ENCODE data around the gene FZD4.
A peak's percentile ranks its signal among the peaks of the same experiment; 100 is the strongest.

FZD4 gene

GRCh38 chr11:86955111-86955360, 159 bp downstream of the FZD4 start:
- peak overlapping the region; percentile 89 for H3K27ac ChIP-seq

GRCh38 chr11:86954269-86955110, 705 bp downstream of the FZD4 start:
- H3K27ac ChIP-seq, result peak overlapping the region; percentile 89
- DNase-seq (ENCODE audit: low spot score), result peak; percentile 6
- POLR2A ChIA-PET (ENCODE audit: low non-redundant PET), result interaction anchor here (0.6 kb wide), 1 partner anchor 229 kb away, joined by 6 read pairs; no protein-coding TSS in a partner anchor
- CTCF ChIA-PET, result interaction anchor here (0.8 to 1.3 kb wide), 2 partner anchors 15 to 29 kb away, joined by 3 to 7 read pairs; no protein-coding TSS in a partner anchor
- TF ChIP-seq, protein P1, sequence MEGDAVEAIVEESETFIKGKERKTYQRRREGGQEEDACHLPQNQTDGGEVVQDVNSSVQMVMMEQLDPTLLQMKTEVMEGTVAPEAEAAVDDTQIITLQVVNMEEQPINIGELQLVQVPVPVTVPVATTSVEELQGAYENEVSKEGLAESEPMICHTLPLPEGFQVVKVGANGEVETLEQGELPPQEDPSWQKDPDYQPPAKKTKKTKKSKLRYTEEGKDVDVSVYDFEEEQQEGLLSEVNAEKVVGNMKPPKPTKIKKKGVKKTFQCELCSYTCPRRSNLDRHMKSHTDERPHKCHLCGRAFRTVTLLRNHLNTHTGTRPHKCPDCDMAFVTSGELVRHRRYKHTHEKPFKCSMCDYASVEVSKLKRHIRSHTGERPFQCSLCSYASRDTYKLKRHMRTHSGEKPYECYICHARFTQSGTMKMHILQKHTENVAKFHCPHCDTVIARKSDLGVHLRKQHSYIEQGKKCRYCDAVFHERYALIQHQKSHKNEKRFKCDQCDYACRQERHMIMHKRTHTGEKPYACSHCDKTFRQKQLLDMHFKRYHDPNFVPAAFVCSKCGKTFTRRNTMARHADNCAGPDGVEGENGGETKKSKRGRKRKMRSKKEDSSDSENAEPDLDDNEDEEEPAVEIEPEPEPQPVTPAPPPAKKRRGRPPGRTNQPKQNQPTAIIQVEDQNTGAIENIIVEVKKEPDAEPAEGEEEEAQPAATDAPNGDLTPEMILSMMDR (conservative IDR thresholded peaks at IDR 0.05; ENCODE audit: low read depth), result no peak

More at GRCh38 chr11:86955111-86955360, 159 bp downstream of the FZD4 start:
- ChIA-PET CTCF (interaction anchor here (0.8 to 1.3 kb wide), 2 partner anchors 16 to 29 kb away, joined by 3 to 7 read pairs; no protein-coding TSS in a partner anchor), POLR2A (ENCODE audit: low non-redundant PET) (interaction anchor here (0.6 kb wide), 1 partner anchor 228 kb away, joined by 6 read pairs; no protein-coding TSS in a partner anchor)
- TF ChIP-seq, protein P1 (conservative IDR thresholded peaks at IDR 0.05; ENCODE audit: low read depth), result no peak
- no peak for DNase-seq (ENCODE audit: low spot score)

DNA sequence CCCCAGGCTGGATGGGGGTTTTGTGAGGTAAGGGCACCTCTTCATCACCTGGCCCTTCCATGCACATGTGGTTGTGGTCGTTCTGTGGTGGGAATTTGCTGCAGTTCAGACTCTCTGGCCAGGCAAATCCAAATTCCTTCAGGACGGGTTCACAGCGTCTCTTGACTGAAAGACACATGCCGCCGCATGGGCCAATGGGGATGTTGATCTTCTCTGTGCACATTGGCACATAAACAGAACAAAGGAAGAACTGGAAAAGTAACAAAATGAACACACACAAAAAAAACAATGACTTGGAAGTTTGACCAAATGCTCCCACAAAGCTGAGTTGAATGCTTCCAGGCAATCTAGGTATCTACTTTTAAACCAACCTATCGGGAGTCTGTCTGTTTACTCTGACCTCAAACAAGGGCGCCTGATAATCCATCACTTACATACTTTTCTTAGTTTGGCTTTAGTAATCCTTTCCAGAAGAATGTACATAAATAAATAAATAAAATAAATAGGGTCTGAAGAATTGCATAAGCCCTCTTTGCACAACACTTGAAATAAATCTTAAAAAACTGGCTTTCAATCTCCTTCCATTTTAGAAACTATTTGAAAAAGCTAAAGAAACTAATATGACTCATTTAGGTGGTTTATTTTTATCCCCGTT, 2.8 kb downstream of the FZD4 start:
- POLR2A ChIA-PET (ENCODE audit: low non-redundant PET), result no interaction called here
- no peak overlapping the region for H3K27ac ChIP-seq
- TF ChIP-seq, protein P1 (conservative IDR thresholded peaks at IDR 0.05; ENCODE audit: low read depth), result no peak
- CTCF ChIA-PET, result no interaction called here
- DNase-seq (ENCODE audit: low spot score), result no peak

DNA sequence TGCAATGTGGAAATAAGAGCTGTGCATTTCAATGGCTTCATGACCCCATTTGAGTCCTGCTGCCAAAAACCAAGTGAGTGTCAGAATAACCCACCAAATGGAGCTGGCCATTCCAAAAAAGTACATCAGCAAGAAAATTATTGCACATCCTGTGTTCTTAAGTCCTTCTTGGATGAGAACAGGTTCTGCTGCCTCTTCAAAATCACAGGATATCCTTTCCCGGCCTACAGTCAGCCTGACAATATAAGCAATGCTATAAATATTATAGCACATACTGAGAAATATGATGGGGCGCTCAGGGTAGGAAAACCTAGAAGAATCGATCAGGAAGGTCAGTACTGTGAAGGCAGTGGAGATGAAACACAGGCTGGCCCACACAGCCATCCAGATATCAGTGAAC, 3.5 kb downstream of the FZD4 start:
- DNase-seq (ENCODE audit: low spot score), result no peak
- POLR2A ChIA-PET (ENCODE audit: low non-redundant PET), result no interaction called here
- no peak overlapping the region for H3K27ac ChIP-seq
- CTCF ChIA-PET, result no interaction called here
- TF ChIP-seq, protein P1 (conservative IDR thresholded peaks at IDR 0.05; ENCODE audit: low read depth), result no peak

DNA sequence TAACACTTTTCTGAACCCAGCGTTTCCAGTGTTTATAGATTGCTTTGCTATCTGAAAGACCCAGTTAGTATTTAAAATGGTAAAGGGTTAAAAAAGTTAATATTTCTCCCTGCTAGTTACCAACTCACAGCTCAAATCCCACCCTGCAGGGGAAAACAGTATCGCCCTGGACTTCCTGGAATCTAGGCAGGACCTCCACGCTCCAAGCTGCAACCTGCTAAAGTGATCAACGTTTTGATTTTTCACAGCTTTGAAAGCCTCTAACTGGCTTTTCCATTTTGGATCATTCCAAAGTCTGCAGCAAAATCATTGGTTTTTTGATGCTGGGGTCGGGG, 4.6 kb downstream of the FZD4 start:
- no peak for DNase-seq (ENCODE audit: low spot score)
- H3K27ac ChIP-seq, result no peak overlapping the region
- CTCF ChIA-PET, result interaction anchor here (1.1 kb wide), 1 partner anchor 11 kb away, joined by 3 read pairs; no protein-coding TSS in a partner anchor
- POLR2A ChIA-PET (ENCODE audit: low non-redundant PET), result no interaction called here
- TF ChIP-seq, protein P1 (conservative IDR thresholded peaks at IDR 0.05; ENCODE audit: low read depth), result no peak

DNA sequence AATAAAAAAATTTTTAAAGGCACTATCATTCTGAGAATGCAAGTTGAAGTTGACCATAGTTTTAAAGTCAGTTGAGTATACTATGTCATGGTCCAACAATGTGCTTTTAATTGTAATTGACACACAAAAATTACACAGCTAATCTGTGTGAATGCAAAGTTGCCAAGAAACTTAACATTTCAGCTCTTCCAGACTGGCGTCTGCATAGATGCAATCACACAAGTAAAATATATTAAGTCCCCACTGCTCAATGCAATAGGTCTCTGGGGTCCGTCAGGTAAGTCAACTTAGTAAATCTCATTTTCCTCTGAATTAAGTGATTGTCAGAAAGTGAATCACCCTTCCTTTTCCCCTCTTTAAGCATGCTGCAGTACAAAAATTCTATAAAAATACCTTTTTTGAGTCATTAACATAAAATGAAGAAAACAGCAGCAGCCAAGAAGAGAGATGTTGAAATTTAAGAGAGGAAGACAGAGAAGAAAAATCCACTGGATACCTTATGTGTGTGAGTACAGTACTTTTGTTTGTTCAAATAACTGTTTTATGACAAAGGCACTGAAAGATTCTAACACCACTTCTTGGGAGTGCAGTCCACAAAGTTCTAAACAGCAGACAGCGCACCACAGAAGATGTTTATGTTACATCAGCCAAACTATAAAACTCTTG, 5.1 kb downstream of the FZD4 start:
- no peak overlapping the region for H3K27ac ChIP-seq
- ChIA-PET CTCF (interaction anchor here (1.1 kb wide), 1 partner anchor 11 kb away, joined by 3 read pairs; no protein-coding TSS in a partner anchor), POLR2A (ENCODE audit: low non-redundant PET) (no interaction called here)
- no peak for DNase-seq (ENCODE audit: low spot score)
- TF ChIP-seq, protein P1 (conservative IDR thresholded peaks at IDR 0.05; ENCODE audit: low read depth), result no peak
